NCI-H524 (cell line): ENCODE results near the gene CFAP73.
"Not testable (repeated sequence)": the region's sequence is repeated elsewhere in the genome, so short reads cannot be mapped to it uniquely, and the experiment has no call there.

Source experiments
- DNase-seq, 2 experiments: peaks; one replicate each; lab custom pipeline; 2025; lab: John Stamatoyannopoulos, UW

Gene CFAP73

GRCh38 chr12:113149361-113150150 is at the start of gene CFAP73:
TSS of gene CFAP73 (plus strand) at chr12:113149724. CDS start at chr12:113149858, 134 bp downstream.
- peak; percentile 61 to 77 for DNase-seq

GRCh38 chr12:113099764-113100163 is 49.8 kb upstream of the CFAP73 start:
- no peak for DNase-seq

- no peak for DNase-seq
Measured at GRCh38 chr12:113101751-113102150, 47.8 kb upstream of the CFAP73 start.

GRCh38 chr12:113102811-113103210 is 46.7 kb upstream of the CFAP73 start:
- DNase-seq = no peak

- DNase-seq = peak in 1 of 2 experiments; percentile 14
Measured at GRCh38 chr12:113103756-113104450, 45.6 kb upstream of the CFAP73 start.

DNA sequence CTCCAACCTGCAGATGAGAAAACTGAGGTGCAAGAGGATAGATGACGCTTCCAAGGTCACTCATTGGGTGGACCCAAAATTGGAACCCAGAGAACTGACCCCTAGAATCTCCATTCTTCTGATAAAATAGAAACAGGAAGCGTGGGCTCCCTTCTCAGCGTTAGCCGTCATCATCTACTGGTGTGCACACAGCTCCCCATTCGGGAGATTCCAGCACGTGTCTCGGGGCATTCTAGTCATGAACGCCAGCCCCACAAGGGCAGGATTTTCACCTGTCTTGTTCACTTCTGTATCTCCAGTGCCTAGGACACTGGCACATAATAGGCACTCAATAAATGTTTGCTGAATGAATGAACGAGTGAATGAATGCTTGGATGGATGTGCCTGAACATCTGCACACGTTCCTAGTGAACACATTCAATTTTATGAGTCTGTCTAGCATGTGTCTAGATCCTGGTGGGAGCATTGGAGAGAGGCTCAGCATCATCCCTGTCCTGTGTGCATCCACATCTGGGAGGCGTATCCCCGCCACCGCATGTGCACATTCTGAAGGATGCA is 44.5 kb upstream of the CFAP73 start:
- no peak for DNase-seq

- no peak for DNase-seq
Measured at GRCh38 chr12:113105606-113106271, 43.8 kb upstream of the CFAP73 start.

DNA sequence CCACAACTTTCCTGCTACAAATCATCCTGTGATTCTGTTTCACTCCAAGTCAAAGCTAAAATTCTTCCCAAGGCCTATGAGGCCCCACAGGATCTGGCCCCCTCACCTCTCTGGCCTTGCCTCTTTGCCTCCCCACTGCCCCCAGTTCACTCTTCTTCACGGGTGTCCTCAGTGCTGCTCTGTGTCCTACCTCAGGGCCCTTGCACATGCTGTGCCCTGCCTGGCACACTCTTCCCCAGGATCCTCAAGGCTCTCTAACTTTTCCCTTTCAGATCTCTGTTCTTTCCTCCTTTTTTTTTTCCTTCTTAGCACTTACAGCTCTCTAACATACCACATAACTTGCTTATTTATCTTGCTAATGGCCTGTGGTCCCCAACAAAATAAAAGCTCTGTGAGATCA is 43.2 kb upstream of the CFAP73 start:
- no peak for DNase-seq

DNA sequence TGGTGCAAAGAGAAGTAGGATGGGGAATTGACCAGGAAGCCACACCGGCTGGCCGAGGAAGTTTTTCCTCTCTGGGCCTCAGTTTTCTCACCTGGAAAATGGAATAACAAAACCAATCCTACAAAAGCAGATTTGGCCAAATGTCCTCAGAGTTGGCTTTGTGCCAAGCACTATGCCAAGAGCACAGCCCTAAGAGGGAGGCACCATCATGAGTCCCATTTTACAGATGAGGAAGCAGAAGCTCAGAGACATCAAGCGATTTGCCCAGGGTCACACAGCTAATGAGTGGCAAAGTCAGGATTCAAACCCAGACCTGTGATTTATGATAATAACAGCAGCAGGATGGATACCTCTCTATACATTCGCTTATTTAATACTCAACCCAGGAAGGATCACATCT is 41.2 kb upstream of the CFAP73 start:
- no peak for DNase-seq

- no peak for DNase-seq
Measured at GRCh38 chr12:113109360-113109759, 40.2 kb upstream of the CFAP73 start.

DNA sequence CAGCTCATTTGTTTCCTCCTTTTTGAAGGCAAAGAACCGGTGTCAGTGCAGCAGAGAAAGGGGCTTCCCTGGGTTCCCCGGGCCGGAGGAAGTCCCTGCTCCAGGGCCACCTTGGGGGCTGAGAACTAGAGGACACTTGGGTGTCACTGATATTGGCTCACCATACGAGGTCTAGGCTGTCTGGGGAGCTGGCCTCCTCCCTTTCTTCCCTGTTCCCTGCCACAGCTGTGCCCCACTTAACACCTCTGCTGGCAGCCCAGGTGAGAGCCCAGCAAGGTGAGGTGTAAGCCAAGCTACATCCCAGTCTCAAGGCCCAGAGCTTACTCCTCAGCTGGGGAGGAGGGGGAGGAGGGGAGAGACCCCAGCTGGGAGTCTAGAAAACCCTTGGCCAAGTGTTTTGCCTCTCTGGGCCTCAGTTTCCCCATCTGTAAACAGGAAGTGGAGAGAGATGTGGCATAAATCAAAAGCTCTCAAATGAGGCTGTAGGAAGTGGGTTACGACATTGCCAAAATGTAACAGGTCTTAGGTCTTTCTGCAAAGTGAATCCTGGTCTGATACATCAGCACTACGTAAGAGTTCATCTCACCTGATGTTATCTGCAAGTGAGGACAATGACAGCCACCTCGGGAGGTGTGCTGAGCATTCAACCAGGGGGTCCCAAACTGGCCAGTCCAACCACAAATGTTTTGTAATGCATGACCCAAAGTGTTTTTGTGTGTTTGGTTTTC is 39.5 kb upstream of the CFAP73 start:
- DNase-seq = no peak

- DNase-seq = no peak
Measured at GRCh38 chr12:113111247-113111646, 38.3 kb upstream of the CFAP73 start.

DNA sequence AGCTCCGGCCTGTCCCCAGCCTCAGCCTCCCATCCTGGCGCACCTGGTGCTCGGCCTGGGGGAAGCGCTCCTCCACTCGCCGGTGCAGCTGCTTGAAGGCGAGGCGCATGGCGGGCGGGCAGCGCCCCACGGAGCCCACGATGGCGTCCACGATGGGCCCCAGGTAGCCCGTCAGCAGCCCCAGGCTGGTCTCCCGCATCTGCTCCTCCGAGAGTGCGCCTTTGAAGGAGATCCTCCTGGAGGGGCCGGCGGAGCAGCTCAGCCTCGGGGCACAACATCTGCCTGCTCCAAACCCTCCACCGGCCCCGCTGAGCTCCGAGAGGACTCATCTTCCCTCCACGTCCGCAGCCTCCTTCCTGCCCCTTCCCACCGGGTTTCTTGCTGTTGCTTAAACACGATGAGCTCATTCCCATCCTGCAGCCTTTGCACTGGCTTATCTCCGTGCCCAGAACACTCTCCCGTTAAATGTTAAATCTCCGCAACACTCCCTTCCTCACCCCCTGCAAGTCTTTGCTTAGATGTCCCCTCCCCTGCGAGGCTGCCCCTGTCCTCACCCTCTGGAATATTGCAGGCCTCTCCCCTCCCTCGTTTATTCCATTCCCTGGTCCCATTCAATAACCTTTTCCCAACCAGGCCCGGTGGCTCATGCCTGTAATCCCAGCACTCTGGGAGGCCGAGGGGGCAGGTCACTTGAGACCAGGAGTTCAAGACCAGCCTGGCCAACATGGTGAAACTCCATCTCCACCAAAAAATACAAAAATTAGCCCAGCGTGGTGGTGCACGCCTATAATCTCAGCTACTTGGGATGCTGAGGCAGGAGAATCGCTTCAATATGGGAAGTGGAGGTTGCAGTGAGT is 37.3 kb upstream of the CFAP73 start:
- no peak for DNase-seq

DNA sequence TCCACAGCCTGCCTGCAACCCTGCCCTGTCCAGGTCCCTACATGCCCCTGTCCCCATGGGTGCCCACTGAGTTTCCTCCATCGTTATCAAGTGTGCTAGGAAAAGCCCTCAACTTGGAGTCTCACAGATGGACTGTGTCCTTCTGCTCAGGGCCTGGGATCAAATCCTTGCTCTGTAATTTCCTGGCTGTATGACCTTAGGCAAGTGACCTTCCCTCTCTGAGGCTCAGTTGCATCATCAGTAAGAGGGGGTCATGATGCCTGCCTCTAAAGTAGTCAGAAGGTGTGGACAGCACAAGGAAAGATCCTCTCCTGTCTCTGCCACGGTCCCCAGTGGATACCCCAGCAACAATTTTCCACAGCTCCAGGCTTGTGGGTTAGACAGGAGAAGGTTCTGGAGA is 36.1 kb upstream of the CFAP73 start:
- DNase-seq = no peak

- DNase-seq = no peak
Measured at GRCh38 chr12:113114447-113115178, 34.9 kb upstream of the CFAP73 start.

DNA sequence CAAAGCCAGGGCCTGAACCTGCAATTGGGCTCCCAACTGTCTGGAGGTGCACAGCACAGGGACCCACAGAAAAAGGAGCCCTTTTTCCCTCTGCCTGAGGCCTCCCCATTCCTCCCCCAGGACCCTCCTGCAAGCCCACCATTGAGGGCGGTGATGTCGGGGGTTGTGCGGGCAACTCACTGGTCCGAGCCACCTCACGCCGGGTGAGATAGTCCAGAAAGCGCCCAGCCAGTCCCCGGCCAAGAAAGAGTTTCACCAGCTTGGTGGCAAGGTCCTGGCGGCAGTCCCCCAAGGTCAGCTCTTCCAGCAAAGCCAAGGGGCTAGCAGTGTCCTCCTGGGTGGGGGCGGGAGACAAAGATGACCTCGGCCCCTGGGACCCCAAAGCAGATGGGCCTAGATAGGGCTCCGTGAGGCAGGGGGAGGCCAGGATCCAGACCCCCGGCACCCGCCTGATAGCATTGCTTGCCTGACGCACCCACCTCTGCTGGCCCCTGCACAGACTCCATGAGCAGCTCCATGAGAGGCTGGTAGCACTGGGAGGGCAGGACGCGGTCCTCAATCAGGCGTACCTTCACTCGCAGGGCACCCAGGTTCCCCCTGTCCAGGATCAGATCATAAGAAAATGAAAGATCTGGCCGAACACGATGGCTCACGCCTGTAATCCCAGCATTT is 33.9 kb upstream of the CFAP73 start:
- no peak for DNase-seq

- DNase-seq = no peak
Measured at GRCh38 chr12:113116875-113117274, 32.6 kb upstream of the CFAP73 start.

- DNase-seq = not testable (repeated sequence)
Measured at GRCh38 chr12:113117684-113118083, 31.8 kb upstream of the CFAP73 start.

DNA sequence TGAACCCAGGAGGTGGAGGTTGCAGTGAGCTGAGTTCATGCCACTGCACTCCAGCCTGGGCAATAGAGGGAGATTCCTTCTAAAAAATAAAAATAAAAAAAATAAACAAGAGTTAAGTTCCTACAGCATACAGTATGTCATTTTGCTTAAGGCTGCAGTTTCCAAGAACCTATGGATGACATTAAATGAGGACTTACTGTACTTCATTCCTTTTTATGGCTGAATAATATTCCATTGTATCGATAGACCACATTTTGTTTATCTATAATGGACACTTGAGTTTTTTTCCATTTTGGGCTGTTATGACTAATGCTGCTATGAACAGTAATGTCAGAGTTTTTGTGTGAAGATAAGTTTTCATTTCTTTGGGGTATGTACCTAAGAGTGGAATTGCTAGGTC is 31.4 kb upstream of the CFAP73 start:
- DNase-seq = no peak
